Measurements from ENCODE around the gene MARVELD3. TPM values are rescaled to one million over a fixed set of nuclear protein-coding genes. Genes with fewer than 3 reads are reported as not detected.

The MARVELD3 gene
- total and polyA plus RNA-seq, 2 of the 8 experiments (the other 6 are each of a cell fraction or from before 2014, with no cell fraction given) = 18.0 to 34.8 TPM

DNA sequence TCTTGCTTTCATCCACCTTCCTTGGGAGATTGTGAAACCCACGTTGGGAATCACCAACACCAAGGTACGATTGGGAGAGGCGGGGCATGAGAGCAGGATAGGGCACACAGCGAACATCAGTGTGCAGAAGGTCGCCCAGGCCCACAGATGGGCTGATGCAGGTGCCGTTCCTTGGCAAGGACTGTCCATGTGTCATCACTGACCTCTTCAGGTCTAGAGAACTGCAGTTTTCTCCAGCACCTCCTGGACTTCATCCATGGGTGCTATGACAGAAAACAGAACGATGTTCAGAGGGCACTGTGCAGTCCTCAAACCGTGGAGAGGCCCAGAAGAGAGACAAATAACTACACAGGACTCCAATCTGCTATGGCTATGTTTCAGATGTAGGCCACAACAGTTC is 25.2 kb upstream of the MARVELD3 start:
- no peak overlapping the region for H2BK120ac ChIP-seq (replicated peaks; ENCODE audit: low read depth, low read length)
- H2BK15ac ChIP-seq (ENCODE audit: low read length) = no peak overlapping the region
- H3K79me2 ChIP-seq (ENCODE audit: control insufficient read depth in 1 of 2, insufficient read depth in 2 of 2, low read length in 2 of 2) = no peaks in the 10 kb centered on the region
- no peaks in the 10 kb centered on the region for H3K27me3 ChIP-seq (replicated peaks in 1 of 4; ENCODE audit: control insufficient read depth in 3 of 4, extremely low read depth in 1 of 4, insufficient read depth in 3 of 4, low read length in 3 of 4)
- H2AK5ac ChIP-seq (ENCODE audit: low read depth, low read length) = no peak overlapping the region
- CTCF ChIA-PET (ENCODE audit: partially characterized antibody) = no interaction called here
- no peak overlapping the region for H3K4me2 ChIP-seq (ENCODE audit: insufficient read depth in 1 of 2, low read depth in 2 of 2, low read length in 2 of 2)
- 0 out of 2 replicates have a peak overlapping the region, but pooled peaks have one; percentile 53 for H2AFZ ChIP-seq (ENCODE audit: low read length)
- no peak overlapping the region for H3K4ac ChIP-seq (replicated peaks; ENCODE audit: insufficient read length, low read depth, low read length)
- 87% methylated on average over 8 of the region's 8 CpGs; no CpG with 5 or more reads in 1 of the 2 experiments for WGBS, 2 experiments (ENCODE audit: extremely low coverage in 1 of 2, insufficient coverage in 1 of 2, insufficient read length in 1 of 2, insufficient replicate concordance in 2 of 2, low coverage in 1 of 2, low lambda C conversion rate in 2 of 2, missing lambda C conversion rate in 1 of 2)
- H3K4me3 ChIP-seq (ENCODE audit: extremely low read depth in 1 of 4, insufficient read depth in 2 of 4, low read depth in 3 of 4, low read length in 4 of 4) = no peak overlapping the region
- H3K9ac ChIP-seq (replicated peaks in 1 of 4; ENCODE audit: extremely low read depth in 1 of 4, low read depth in 3 of 4, low read length in 3 of 4) = no peak overlapping the region
- H4K91ac ChIP-seq (replicated peaks; ENCODE audit: insufficient read length, low read length) = no peak overlapping the region
- no peaks in the 10 kb centered on the region for H3K23me2 ChIP-seq (ENCODE audit: low read depth, low read length)
- H3K79me1 ChIP-seq (ENCODE audit: low read depth, low read length) = no peaks in the 10 kb centered on the region
- H3K18ac ChIP-seq (ENCODE audit: extremely low read depth, low read length) = no peak overlapping the region
- no peak overlapping the region for H2BK12ac ChIP-seq (ENCODE audit: low read depth, low read length)
- FAIRE-seq (no peak), DNase-seq (ENCODE audit: low read depth in 1 of 2, low spot score in 2 of 2) (no peak)
- H2BK5ac ChIP-seq (ENCODE audit: low read depth, low read length) = no peak overlapping the region
- no peak overlapping the region for H4K8ac ChIP-seq (ENCODE audit: extremely low read depth, insufficient read depth, low read length)
- H3K14ac ChIP-seq (ENCODE audit: insufficient read length) = no peak overlapping the region
- no peaks in the 10 kb centered on the region for H3K36me3 ChIP-seq (ENCODE audit: control insufficient read depth in 2 of 4, insufficient read depth in 4 of 4, low read length in 3 of 4)
- no peak overlapping the region for H3K27ac ChIP-seq (ENCODE audit: low read depth, low read length)
- no peak overlapping the region for H3K56ac ChIP-seq (replicated peaks; ENCODE audit: insufficient read length, low read depth, low read length)
- H2BK20ac ChIP-seq (ENCODE audit: low read length) = no peak overlapping the region
- H3K23ac ChIP-seq (ENCODE audit: insufficient read length) = no peak overlapping the region
- no peaks in the 10 kb centered on the region for H3K9me3 ChIP-seq (ENCODE audit: insufficient read depth in 2 of 2, low read depth in 1 of 2, low read length in 1 of 2)
- POLR2A ChIA-PET (ENCODE audit: partially characterized antibody) = no interaction called here
- no peaks in the 10 kb centered on the region for H3K4me1 ChIP-seq (replicated peaks in 1 of 4; ENCODE audit: control insufficient read depth in 3 of 4, insufficient read depth in 4 of 4, low read length in 3 of 4)
- no peak overlapping the region for H4K5ac ChIP-seq (ENCODE audit: insufficient read length, low read depth, low read length)
- no peaks in the 10 kb centered on the region for H4K20me1 ChIP-seq (replicated peaks in 1 of 2; ENCODE audit: control insufficient read depth in 1 of 2, insufficient read depth in 2 of 2, low read length in 2 of 2)
- TF ChIP-seq, protein P1, sequence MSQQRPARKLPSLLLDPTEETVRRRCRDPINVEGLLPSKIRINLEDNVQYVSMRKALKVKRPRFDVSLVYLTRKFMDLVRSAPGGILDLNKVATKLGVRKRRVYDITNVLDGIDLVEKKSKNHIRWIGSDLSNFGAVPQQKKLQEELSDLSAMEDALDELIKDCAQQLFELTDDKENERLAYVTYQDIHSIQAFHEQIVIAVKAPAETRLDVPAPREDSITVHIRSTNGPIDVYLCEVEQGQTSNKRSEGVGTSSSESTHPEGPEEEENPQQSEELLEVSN (IDR thresholded peaks at IDR 0.05) = no peak
- TF ChIP-seq YY1 (IDR thresholded peaks at IDR 0.05; ENCODE audit: low read depth, low read length) (no peak), TAF1 (IDR thresholded peaks at IDR 0.05; ENCODE audit: low read depth, low read length) (no peak), CHD2 (IDR thresholded peaks at IDR 0.05; ENCODE audit: low read length) (no peak), SIX5 (IDR thresholded peaks at IDR 0.05; ENCODE audit: low read depth, low read length) (no peak), TBP (IDR thresholded peaks at IDR 0.05; ENCODE audit: low read depth, low read length) (no peak), HDAC6 (IDR thresholded peaks at IDR 0.05; ENCODE audit: low read depth, low read length) (no peak), ASH2L (IDR thresholded peaks at IDR 0.05; ENCODE audit: low read length) (no peak), BACH1 (IDR thresholded peaks at IDR 0.05; ENCODE audit: low read length) (no peak), RFX5 (IDR thresholded peaks at IDR 0.05; ENCODE audit: borderline replicate concordance, low read depth, low read length) (no peak)
- TF ChIP-seq, protein P2, sequence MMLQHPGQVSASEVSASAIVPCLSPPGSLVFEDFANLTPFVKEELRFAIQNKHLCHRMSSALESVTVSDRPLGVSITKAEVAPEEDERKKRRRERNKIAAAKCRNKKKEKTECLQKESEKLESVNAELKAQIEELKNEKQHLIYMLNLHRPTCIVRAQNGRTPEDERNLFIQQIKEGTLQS (IDR thresholded peaks at IDR 0.05; ENCODE audit: insufficient read depth, low read depth, low read length) = no peak
- TF ChIP-seq, protein P3, sequence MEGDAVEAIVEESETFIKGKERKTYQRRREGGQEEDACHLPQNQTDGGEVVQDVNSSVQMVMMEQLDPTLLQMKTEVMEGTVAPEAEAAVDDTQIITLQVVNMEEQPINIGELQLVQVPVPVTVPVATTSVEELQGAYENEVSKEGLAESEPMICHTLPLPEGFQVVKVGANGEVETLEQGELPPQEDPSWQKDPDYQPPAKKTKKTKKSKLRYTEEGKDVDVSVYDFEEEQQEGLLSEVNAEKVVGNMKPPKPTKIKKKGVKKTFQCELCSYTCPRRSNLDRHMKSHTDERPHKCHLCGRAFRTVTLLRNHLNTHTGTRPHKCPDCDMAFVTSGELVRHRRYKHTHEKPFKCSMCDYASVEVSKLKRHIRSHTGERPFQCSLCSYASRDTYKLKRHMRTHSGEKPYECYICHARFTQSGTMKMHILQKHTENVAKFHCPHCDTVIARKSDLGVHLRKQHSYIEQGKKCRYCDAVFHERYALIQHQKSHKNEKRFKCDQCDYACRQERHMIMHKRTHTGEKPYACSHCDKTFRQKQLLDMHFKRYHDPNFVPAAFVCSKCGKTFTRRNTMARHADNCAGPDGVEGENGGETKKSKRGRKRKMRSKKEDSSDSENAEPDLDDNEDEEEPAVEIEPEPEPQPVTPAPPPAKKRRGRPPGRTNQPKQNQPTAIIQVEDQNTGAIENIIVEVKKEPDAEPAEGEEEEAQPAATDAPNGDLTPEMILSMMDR (IDR thresholded peaks at IDR 0.05; ENCODE audit: control extremely low read depth in 1 of 3, insufficient read depth in 1 of 3, low read depth in 1 of 3, low read length in 3 of 3) = no peak

Measured in H1 (cell line).